HEK293 (cell line): ENCODE measurements around the gene PKP3.
"Not testable (repeated sequence)": the region's sequence is repeated elsewhere in the genome, so short reads cannot be mapped to it uniquely, and the experiment has no call there.

Source experiments
- CTCF ChIA-PET: fragments of 350-600 bp; formaldehyde crosslinking; extraction: SDS; loops from one replicate; lab custom pipeline; 2021; ENCODE audit warnings: antibody characterized with exemption; lab: Yijun Ruan, JAX
- POLR2A ChIA-PET: fragments of 300-600 bp; formaldehyde crosslinking; extraction: SDS; loops from one replicate; lab custom pipeline; 2020; ENCODE audit warnings: antibody characterized with exemption, inconsistent platforms; lab: Yijun Ruan, JAX
- H3K27ac ChIP-seq: fragments of 200-500 bp; sonication (Bioruptor generic); 2 replicates; pipeline ENCODE4 v1.5.1; 2014; ENCODE audit warnings: low read depth, low read length, control low read depth, inconsistent platforms; ENCODE audit errors: extremely low read depth
- H3K36me3 ChIP-seq, 2 experiments: fragments of 200-500 bp in 1 of 2; sonication (Bioruptor generic) in 1 of 2; 1 replicate in 1 of 2; 2 replicates in 1 of 2; pipeline ENCODE4 v1.5.1; 2014 to 2017; ENCODE audit warnings: inconsistent platforms in 2 of 2, low read length in 2 of 2; ENCODE audit not compliant: control insufficient read depth in 2 of 2, insufficient read depth in 1 of 2
- H3K4me1 ChIP-seq: fragments of 200-500 bp; sonication (Bioruptor generic); 2 replicates; pipeline ENCODE4 v1.5.1; 2014; ENCODE audit warnings: mild to moderate bottlenecking, low read length, inconsistent platforms; ENCODE audit not compliant: control insufficient read depth, insufficient read depth
- H3K4me3 ChIP-seq: 2 replicates; pipeline ENCODE4 v1.5.1; 2011; ENCODE audit warnings: low read depth, mild to moderate bottlenecking, control low read depth, low read length, moderate library complexity
- H3K9me3 ChIP-seq: fragments of 200-500 bp; sonication (Bioruptor generic); 2 replicates; pipeline ENCODE4 v1.5.1; 2014; ENCODE audit warnings: low read depth, low read length, inconsistent platforms; ENCODE audit not compliant: control insufficient read depth, insufficient read depth
- BCL11A ChIP-seq: fragments of 450-650 bp; formaldehyde crosslinking; IDR thresholded peaks from 2 replicates; pipeline ENCODE4 v1.5.1; 2016; ENCODE audit warnings: low read depth, missing biosample characterization, missing genetic modification characterization
- FEZF1 ChIP-seq: fragments of 450-650 bp; formaldehyde crosslinking; IDR thresholded peaks from 2 replicates; pipeline ENCODE4 v1.5.1; 2016; ENCODE audit warnings: missing biosample characterization, missing genetic modification characterization
- GLIS1 ChIP-seq: fragments of 450-650 bp; formaldehyde crosslinking; IDR thresholded peaks from 2 replicates; pipeline ENCODE4 v1.5.1; 2016; ENCODE audit warnings: missing biosample characterization, missing genetic modification characterization
- OVOL3 ChIP-seq: fragments of 450-650 bp; formaldehyde crosslinking; IDR thresholded peaks from 2 replicates; pipeline ENCODE4 v1.5.1; 2016; ENCODE audit warnings: missing biosample characterization, missing genetic modification characterization
- SALL2 ChIP-seq: fragments of 450-650 bp; formaldehyde crosslinking; IDR thresholded peaks from 2 replicates; pipeline ENCODE4 v1.5.0; 2017; ENCODE audit warnings: missing biosample characterization, mild to moderate bottlenecking, missing genetic modification characterization, borderline replicate concordance
- TCF7L2 ChIP-seq: IDR thresholded peaks from 2 replicates; pipeline ENCODE4 v1.6.1; 2011; ENCODE audit warnings: low read depth, mild to moderate bottlenecking, inconsistent platforms, low read length, moderate library complexity, borderline replicate concordance
- ZBTB21 ChIP-seq: fragments of 450-650 bp; formaldehyde crosslinking; IDR thresholded peaks from 2 replicates; pipeline ENCODE4 v1.5.1; 2017; ENCODE audit warnings: missing biosample characterization, missing genetic modification characterization
- ZBTB48 ChIP-seq: fragments of 450-650 bp; formaldehyde crosslinking; IDR thresholded peaks from 2 replicates; pipeline ENCODE4 v1.5.1; 2016; ENCODE audit warnings: missing biosample characterization, missing genetic modification characterization
- ZFP37 ChIP-seq: fragments of 450-650 bp; formaldehyde crosslinking; IDR thresholded peaks from 2 replicates; pipeline ENCODE4 v1.5.1; 2016; ENCODE audit warnings: missing biosample characterization, missing genetic modification characterization
- ZNF16 ChIP-seq: fragments of 450-650 bp; formaldehyde crosslinking; IDR thresholded peaks from 2 replicates; pipeline ENCODE4 v1.5.1; 2016; ENCODE audit warnings: low read depth, missing biosample characterization, missing genetic modification characterization
- ZNF175 ChIP-seq: fragments of 450-650 bp; formaldehyde crosslinking; IDR thresholded peaks from 2 replicates; pipeline ENCODE4 v1.5.1; 2016; ENCODE audit warnings: missing biosample characterization, missing genetic modification characterization
- ZNF184 ChIP-seq: fragments of 450-650 bp; IDR thresholded peaks from 2 replicates; pipeline ENCODE4 v1.5.1; 2018; ENCODE audit warnings: missing biosample characterization, mild to moderate bottlenecking, missing genetic modification characterization
- ZNF2 ChIP-seq: fragments of 450-650 bp; formaldehyde crosslinking; IDR thresholded peaks from 2 replicates; pipeline ENCODE4 v1.5.1; 2016; ENCODE audit warnings: missing biosample characterization, missing genetic modification characterization
- ZNF24 ChIP-seq: fragments of 450-650 bp; formaldehyde crosslinking; IDR thresholded peaks from 2 replicates; pipeline ENCODE4 v1.5.1; 2016; ENCODE audit warnings: missing biosample characterization, missing genetic modification characterization
- ZNF324 ChIP-seq: fragments of 450-650 bp; formaldehyde crosslinking; IDR thresholded peaks from 2 replicates; pipeline ENCODE4 v1.5.1; 2016; ENCODE audit warnings: missing biosample characterization, missing genetic modification characterization
- ZNF394 ChIP-seq: fragments of 450-650 bp; formaldehyde crosslinking; IDR thresholded peaks from 2 replicates; pipeline ENCODE4 v1.5.1; 2016; ENCODE audit warnings: missing biosample characterization, missing genetic modification characterization, mild to moderate bottlenecking, moderate library complexity, borderline replicate concordance
- ZNF48 ChIP-seq: fragments of 450-650 bp; formaldehyde crosslinking; IDR thresholded peaks from 2 replicates; pipeline ENCODE4 v1.5.1; 2016; ENCODE audit warnings: missing biosample characterization, missing genetic modification characterization
- ZNF510 ChIP-seq: fragments of 450-650 bp; formaldehyde crosslinking; IDR thresholded peaks from 2 replicates; pipeline ENCODE4 v1.5.1; 2018; ENCODE audit warnings: mild to moderate bottlenecking, missing genetic modification characterization, missing biosample characterization; ENCODE audit not compliant: insufficient replicate concordance
- ZNF777 ChIP-seq: fragments of 450-650 bp; formaldehyde crosslinking; IDR thresholded peaks from 2 replicates; pipeline ENCODE4 v1.5.1; 2017; ENCODE audit warnings: missing biosample characterization, missing genetic modification characterization, borderline replicate concordance
- ZSCAN23 ChIP-seq: fragments of 450-650 bp; formaldehyde crosslinking; IDR thresholded peaks from 2 replicates; pipeline ENCODE4 v1.5.1; 2016; ENCODE audit warnings: missing biosample characterization, missing genetic modification characterization
- TF ChIP-seq, protein P1 (sequence below): fragments of 450-650 bp; formaldehyde crosslinking; IDR thresholded peaks from 2 replicates; pipeline ENCODE4 v1.5.1; 2016; ENCODE audit warnings: missing biosample characterization, missing genetic modification characterization
- TF ChIP-seq, protein P2 (sequence below): fragments of 450-650 bp; formaldehyde crosslinking; IDR thresholded peaks from 2 replicates; pipeline ENCODE4 v1.5.1; 2016; ENCODE audit warnings: missing biosample characterization, missing genetic modification characterization
- TF ChIP-seq, protein P3 (sequence below): fragments of 450-650 bp; formaldehyde crosslinking; IDR thresholded peaks from 2 replicates; pipeline ENCODE4 v1.5.1; 2016; ENCODE audit warnings: missing biosample characterization, missing genetic modification characterization
- TF ChIP-seq, protein P4 (sequence below): fragments of 450-650 bp; formaldehyde crosslinking; IDR thresholded peaks from 2 replicates; pipeline ENCODE4 v1.5.1; 2016; ENCODE audit warnings: missing biosample characterization, missing genetic modification characterization

PKP3 gene

DNA sequence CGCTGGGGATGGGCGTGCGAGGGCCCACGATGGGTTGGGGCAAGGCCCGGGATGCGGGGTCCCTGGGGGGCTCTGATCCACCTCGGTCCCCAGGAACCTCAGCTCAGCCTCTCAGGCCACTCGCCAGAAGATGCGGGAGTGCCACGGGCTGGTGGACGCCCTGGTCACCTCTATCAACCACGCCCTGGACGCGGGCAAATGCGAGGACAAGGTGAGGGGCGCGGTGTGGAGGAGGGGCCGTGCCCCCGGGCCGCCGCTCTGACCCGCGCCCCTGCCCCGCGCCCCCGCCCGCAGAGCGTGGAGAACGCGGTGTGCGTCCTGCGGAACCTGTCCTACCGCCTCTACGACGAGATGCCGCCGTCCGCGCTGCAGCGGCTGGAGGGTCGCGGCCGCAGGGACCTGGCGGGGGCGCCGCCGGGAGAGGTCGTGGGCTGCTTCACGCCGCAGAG lies 6.3 kb downstream of the PKP3 start:
- Histone ChIP-seq H3K27ac (no peak overlapping the region), H3K4me3 (no peak overlapping the region)

DNA sequence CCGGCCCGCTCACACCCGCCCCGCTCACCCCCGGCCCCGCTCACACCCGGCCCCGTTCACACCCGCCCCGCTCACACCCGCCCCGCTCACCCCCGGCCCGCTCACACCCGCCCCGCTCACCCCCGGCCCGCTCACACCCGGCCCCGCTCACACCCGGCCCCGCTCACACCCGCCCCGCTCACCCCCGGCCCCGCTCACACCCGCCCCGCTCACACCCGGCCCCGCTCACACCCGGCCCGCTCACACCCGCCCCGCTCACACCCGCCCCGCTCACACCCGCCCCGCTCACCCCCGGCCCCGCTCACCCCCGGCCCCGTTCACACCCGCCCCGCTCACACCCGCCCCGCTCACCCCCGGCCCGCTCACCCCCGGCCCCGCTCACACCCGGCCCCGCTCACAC lies 7.2 kb downstream of the PKP3 start:
- H3K4me3 ChIP-seq, H3K9me3 ChIP-seq, CTCF ChIA-PET, H3K27ac ChIP-seq, H3K4me1 ChIP-seq, POLR2A ChIA-PET: not testable (repeated sequence)
- peaks cover 0 to 53% of the 10 kb centered on the region in 2 experiments; a peak in 1 of 3 replicates for H3K36me3 ChIP-seq

More for the DNA sequence above, 6.3 kb downstream of the PKP3 start:
- H3K4me1 ChIP-seq, result no peaks in the 10 kb centered on the region
- no peaks in the 10 kb centered on the region for H3K9me3 ChIP-seq
- ChIA-PET POLR2A (no interaction called here), CTCF (no interaction called here)
- peaks cover 0 to 54% of the 10 kb centered on the region in 2 experiments; a peak in 1 of 3 replicates for H3K36me3 ChIP-seq
- TF ChIP-seq, protein P1, sequence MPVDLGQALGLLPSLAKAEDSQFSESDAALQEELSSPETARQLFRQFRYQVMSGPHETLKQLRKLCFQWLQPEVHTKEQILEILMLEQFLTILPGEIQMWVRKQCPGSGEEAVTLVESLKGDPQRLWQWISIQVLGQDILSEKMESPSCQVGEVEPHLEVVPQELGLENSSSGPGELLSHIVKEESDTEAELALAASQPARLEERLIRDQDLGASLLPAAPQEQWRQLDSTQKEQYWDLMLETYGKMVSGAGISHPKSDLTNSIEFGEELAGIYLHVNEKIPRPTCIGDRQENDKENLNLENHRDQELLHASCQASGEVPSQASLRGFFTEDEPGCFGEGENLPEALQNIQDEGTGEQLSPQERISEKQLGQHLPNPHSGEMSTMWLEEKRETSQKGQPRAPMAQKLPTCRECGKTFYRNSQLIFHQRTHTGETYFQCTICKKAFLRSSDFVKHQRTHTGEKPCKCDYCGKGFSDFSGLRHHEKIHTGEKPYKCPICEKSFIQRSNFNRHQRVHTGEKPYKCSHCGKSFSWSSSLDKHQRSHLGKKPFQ (tag by site-specific recombination), result no peak
- TF ChIP-seq ZNF2 (tag by site-specific recombination), result no peak
- no peak for TF ChIP-seq OVOL3
- no peak for TF ChIP-seq ZNF324 (tag by site-specific recombination)
- no peak for TF ChIP-seq ZNF510 (tag by site-specific recombination)
- TF ChIP-seq ZNF16 (tag by site-specific recombination), result no peak
- TF ChIP-seq, protein P2, sequence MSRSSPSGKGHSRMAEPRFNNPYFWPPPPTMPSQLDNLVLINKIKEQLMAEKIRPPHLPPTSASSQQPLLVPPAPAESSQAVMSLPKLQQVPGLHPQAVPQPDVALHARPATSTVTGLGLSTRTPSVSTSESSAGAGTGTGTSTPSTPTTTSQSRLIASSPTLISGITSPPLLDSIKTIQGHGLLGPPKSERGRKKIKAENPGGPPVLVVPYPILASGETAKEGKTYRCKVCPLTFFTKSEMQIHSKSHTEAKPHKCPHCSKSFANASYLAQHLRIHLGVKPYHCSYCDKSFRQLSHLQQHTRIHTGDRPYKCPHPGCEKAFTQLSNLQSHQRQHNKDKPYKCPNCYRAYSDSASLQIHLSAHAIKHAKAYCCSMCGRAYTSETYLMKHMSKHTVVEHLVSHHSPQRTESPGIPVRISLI (tag by site-specific recombination), result no peak

DNA sequence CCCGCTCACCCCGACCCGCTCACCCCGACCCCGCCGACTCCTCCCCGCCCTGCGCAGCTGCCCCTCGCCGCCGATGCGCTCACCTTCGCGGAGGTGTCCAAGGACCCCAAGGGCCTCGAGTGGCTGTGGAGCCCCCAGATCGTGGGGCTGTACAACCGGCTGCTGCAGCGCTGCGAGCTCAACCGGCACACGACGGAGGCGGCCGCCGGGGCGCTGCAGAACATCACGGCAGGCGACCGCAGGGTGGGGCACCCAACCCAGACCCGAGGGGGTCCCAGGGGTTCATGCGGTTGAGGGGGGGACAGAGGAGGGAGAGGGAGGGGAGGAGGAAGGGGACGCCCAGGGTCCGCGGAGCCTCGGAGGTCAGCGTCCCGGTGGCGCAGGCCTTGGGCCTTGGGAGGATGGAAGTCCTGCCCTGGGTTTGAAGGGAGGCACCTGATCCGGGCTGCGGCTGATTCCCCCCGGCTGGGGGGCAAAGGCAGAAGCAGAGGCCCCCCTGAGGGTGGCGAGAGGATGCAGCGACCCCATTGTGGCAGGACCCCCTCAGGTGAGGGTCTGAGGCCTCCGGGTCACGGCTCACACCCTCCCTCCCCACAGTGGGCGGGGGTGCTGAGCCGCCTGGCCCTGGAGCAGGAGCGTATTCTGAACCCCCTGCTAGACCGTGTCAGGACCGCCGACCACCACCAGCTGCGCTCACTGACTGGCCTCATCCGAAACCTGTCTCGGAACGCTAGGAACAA lies 9.2 kb downstream of the PKP3 start:
- Histone ChIP-seq H3K27ac (no peak overlapping the region), H3K4me1 (no peaks in the 10 kb centered on the region), H3K9me3 (no peaks in the 10 kb centered on the region), H3K36me3 (peaks cover 0 to 33% of the 10 kb centered on the region in 2 experiments; a peak in 1 of 3 replicates), H3K4me3 (no peak overlapping the region)
- CTCF ChIA-PET, result no interaction called here
- POLR2A ChIA-PET, result interaction anchor here (0.6 kb wide), 1 partner anchor 100 kb away, joined by 6 read pairs; no protein-coding TSS in a partner anchor
- TF ChIP-seq SALL2 (tag by site-specific recombination) (no peak), ZNF394 (no peak), ZSCAN23 (no peak), ZBTB48 (tag by site-specific recombination) (no peak), ZBTB21 (tag by site-specific recombination) (no peak), ZNF24 (no peak), BCL11A (no peak), FEZF1 (no peak), ZNF175 (tag by site-specific recombination) (no peak), ZNF777 (tag by site-specific recombination) (no peak), ZNF48 (tag by site-specific recombination) (no peak), GLIS1 (tag by site-specific recombination) (no peak), TCF7L2 (no peak), ZNF184 (tag by site-specific recombination) (no peak), ZFP37 (no peak)
- TF ChIP-seq, protein P3, sequence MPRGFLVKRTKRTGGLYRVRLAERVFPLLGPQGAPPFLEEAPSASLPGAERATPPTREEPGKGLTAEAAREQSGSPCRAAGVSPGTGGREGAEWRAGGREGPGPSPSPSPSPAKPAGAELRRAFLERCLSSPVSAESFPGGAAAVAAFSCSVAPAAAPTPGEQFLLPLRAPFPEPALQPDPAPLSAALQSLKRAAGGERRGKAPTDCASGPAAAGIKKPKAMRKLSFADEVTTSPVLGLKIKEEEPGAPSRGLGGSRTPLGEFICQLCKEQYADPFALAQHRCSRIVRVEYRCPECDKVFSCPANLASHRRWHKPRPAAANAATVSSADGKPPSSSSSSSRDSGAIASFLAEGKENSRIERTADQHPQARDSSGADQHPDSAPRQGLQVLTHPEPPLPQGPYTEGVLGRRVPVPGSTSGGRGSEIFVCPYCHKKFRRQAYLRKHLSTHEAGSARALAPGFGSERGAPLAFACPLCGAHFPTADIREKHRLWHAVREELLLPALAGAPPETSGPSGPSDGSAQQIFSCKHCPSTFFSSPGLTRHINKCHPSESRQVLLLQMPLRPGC, result no peak
- TF ChIP-seq, protein P4, sequence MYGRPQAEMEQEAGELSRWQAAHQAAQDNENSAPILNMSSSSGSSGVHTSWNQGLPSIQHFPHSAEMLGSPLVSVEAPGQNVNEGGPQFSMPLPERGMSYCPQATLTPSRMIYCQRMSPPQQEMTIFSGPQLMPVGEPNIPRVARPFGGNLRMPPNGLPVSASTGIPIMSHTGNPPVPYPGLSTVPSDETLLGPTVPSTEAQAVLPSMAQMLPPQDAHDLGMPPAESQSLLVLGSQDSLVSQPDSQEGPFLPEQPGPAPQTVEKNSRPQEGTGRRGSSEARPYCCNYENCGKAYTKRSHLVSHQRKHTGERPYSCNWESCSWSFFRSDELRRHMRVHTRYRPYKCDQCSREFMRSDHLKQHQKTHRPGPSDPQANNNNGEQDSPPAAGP (tag by site-specific recombination), result no peak
- TF ChIP-seq, protein P2 (tag by site-specific recombination), result no peak
